ENCODE data around the gene ATF2.

GRCh38 chr2:175034716-175035115 lies 133.3 kb downstream of the ATF2 start:
- TF ChIP-seq POLR2AphosphoS5 (IDR thresholded peaks at IDR 0.05; ENCODE audit: borderline replicate concordance, low read depth, low read length) (no peak), EZH2 (IDR thresholded peaks at IDR 0.05) (no peak)
